GM12878 (cell line): ENCODE data around the gene TMED7. TPM values are rescaled to one million over a fixed set of nuclear protein-coding genes. Genes with fewer than 3 reads are reported as not detected.
A peak's percentile ranks its signal among the peaks of the same experiment; 100 is the strongest.

ENCODE experiments used
- BACH1 ChIP-seq: fragments of 450-650 bp; IDR thresholded peaks from 2 replicates; pipeline ENCODE4 v1.6.1; 2017; ENCODE audit warnings: mild to moderate bottlenecking, borderline replicate concordance
- BCL11A ChIP-seq: IDR thresholded peaks from 2 replicates; pipeline ENCODE4 v1.6.1; 2011; ENCODE audit warnings: low read depth, low read length
- CHD1 ChIP-seq: IDR thresholded peaks from 2 replicates; pipeline ENCODE4 v1.6.1; 2012; ENCODE audit warnings: low read depth, low read length, improper control_type of control experiment
- DPF2 ChIP-seq: fragments of 450-650 bp; IDR thresholded peaks from 2 replicates; pipeline ENCODE4 v1.6.1; 2017; ENCODE audit warnings: mild to moderate bottlenecking
- E2F4 ChIP-seq: IDR thresholded peaks from 2 replicates; pipeline ENCODE4 v1.6.1; 2012; ENCODE audit warnings: low read depth, low read length, improper control_type of control experiment
- ESRRA ChIP-seq: IDR thresholded peaks from 2 replicates; pipeline ENCODE4 v1.6.1; 2012; ENCODE audit warnings: mild to moderate bottlenecking, low read length, improper control_type of control experiment
- FOXK2 ChIP-seq: fragments of 450-650 bp; IDR thresholded peaks from 2 replicates; pipeline ENCODE4 v1.6.1; 2017; ENCODE audit warnings: mild to moderate bottlenecking, moderate library complexity
- HCFC1 ChIP-seq: fragments of 150-350 bp; IDR thresholded peaks from 2 replicates; pipeline ENCODE4 v1.6.1; 2014; ENCODE audit warnings: low read length
- JUNB ChIP-seq: IDR thresholded peaks from 2 replicates; pipeline ENCODE4 v1.6.1; 2016; ENCODE audit warnings: antibody characterized with exemption, mild to moderate bottlenecking
- MYB ChIP-seq: fragments of 150-350 bp; IDR thresholded peaks from 2 replicates; pipeline ENCODE4 v1.6.1; 2014; ENCODE audit warnings: mild to moderate bottlenecking, low read depth, low read length, borderline replicate concordance
- NFXL1 ChIP-seq: fragments of 450-650 bp; IDR thresholded peaks from 2 replicates; pipeline ENCODE4 v1.6.1; 2017; ENCODE audit warnings: antibody characterized with exemption, mild to moderate bottlenecking, borderline replicate concordance
- NKRF ChIP-seq: fragments of 450-650 bp; conservative IDR thresholded peaks from 2 replicates; pipeline ENCODE4 v1.6.1; 2017; ENCODE audit warnings: mild to moderate bottlenecking, moderate library complexity
- NR2C1 ChIP-seq: fragments of 450-650 bp; IDR thresholded peaks from 2 replicates; pipeline ENCODE4 v1.6.1; 2017; ENCODE audit warnings: antibody characterized with exemption, mild to moderate bottlenecking, moderate library complexity
- NR2C2 ChIP-seq: IDR thresholded peaks from 2 replicates; pipeline ENCODE4 v1.6.1; 2011; ENCODE audit warnings: borderline replicate concordance, low read depth; ENCODE audit not compliant: control insufficient read depth, insufficient read length
- PAX5 ChIP-seq: IDR thresholded peaks from 2 replicates; pipeline ENCODE4 v1.6.1; 2011; ENCODE audit warnings: low read depth, low read length, borderline replicate concordance
- PBX3 ChIP-seq: IDR thresholded peaks from 2 replicates; pipeline ENCODE4 v1.6.1; 2011; ENCODE audit warnings: mild to moderate bottlenecking, low read depth, low read length, moderate library complexity; ENCODE audit not compliant: insufficient replicate concordance
- PML ChIP-seq: IDR thresholded peaks from 2 replicates; pipeline ENCODE4 v1.6.1; 2012; ENCODE audit warnings: low read length, inconsistent platforms
- RAD51 ChIP-seq: fragments of 450-650 bp; IDR thresholded peaks from 2 replicates; pipeline ENCODE4 v1.6.1; 2016; ENCODE audit warnings: moderate library complexity, mild to moderate bottlenecking, inconsistent platforms
- RCOR1 ChIP-seq: conservative IDR thresholded peaks from 2 replicates; pipeline ENCODE4 v1.6.1; 2012; ENCODE audit warnings: low read depth, low read length, improper control_type of control experiment
- RELA ChIP-seq: fragments of 450-650 bp; IDR thresholded peaks from 2 replicates; pipeline ENCODE4 v1.8.0; 2014; ENCODE audit warnings: borderline replicate concordance; ENCODE audit not compliant: partially characterized antibody
- SIX5 ChIP-seq: IDR thresholded peaks from 2 replicates; pipeline ENCODE4 v1.6.1; 2011; ENCODE audit warnings: mild to moderate bottlenecking, low read depth, low read length, moderate library complexity; ENCODE audit not compliant: severe bottlenecking
- SRF ChIP-seq, 2 experiments: IDR thresholded peaks; 2 replicates each; pipeline ENCODE4 v1.6.1; 2011; ENCODE audit warnings: low read depth in 2 of 2, low read length in 2 of 2, mild to moderate bottlenecking in 1 of 2, moderate library complexity in 1 of 2
- TBL1XR1 ChIP-seq: IDR thresholded peaks from 2 replicates; pipeline ENCODE4 v1.6.1; 2012; ENCODE audit warnings: low read depth, low read length, improper control_type of control experiment
- ZNF384 ChIP-seq: IDR thresholded peaks from 2 replicates; pipeline ENCODE4 v1.6.1; 2012; ENCODE audit warnings: low read depth, mild to moderate bottlenecking, low read length, improper control_type of control experiment, borderline replicate concordance
- ZNF592 ChIP-seq: fragments of 450-650 bp; IDR thresholded peaks from 2 replicates; pipeline ENCODE4 v1.6.1; 2017; ENCODE audit warnings: mild to moderate bottlenecking, moderate library complexity
- ZSCAN29 ChIP-seq: fragments of 450-650 bp; IDR thresholded peaks from 2 replicates; pipeline ENCODE4 v1.6.1; 2017; ENCODE audit warnings: mild to moderate bottlenecking, moderate library complexity
- polyA plus RNA-seq, 11 experiments: library from polyadenylated mRNA; depleted of rRNA in 4 of 11; unstranded in 6 of 11; stranded (reverse) in 5 of 11; fragments of >200 nt; fragmentation: Nextera tagmentation in 4 of 11; fragmentation: Illumina TruSeq in 1 of 11; extraction: Ambion mirVana in 4 of 11; extraction: Trizol in 1 of 11; gene quantifications; 1 replicate in 1 of 11; 2 replicates in 10 of 11; pipeline versions ENCODE4 v1.2.1 to v1.2.3, GENCODE V29; 2011 to 2016; ENCODE audit warnings: inconsistent platforms in 2 of 11, missing spikeins in 2 of 11, low read depth in 1 of 11
- total RNA-seq, 4 experiments: library from RNA; depleted of rRNA in 3 of 4; stranded (reverse); fragments of >200 nt in 3 of 4; fragmentation: Illumina TruSeq in 1 of 4; extraction: Trizol in 1 of 4; gene quantifications; 2 replicates each; pipeline versions ENCODE4 v1.2.1 to v1.2.3, GENCODE V29; 2013 to 2021

The TMED7 gene
- total and polyA plus RNA-seq, 10 of the 15 experiments (the other 5 are each of a cell fraction or from before 2014, with no cell fraction given): 8.0 to 37.3 (median 25.2) TPM

- peak; percentile 48; the same call in 1 of the 2 replicates for TF ChIP-seq BACH1
- TF ChIP-seq E2F4: no peak
- no peak for TF ChIP-seq ESRRA
- no peak for TF ChIP-seq ZNF592
- no peak for TF ChIP-seq SIX5
- no peak for TF ChIP-seq SRF (IDR thresholded peaks at IDR 0.05; ENCODE audit: low read depth in 2 of 2, low read length in 2 of 2)
- TF ChIP-seq NR2C1: no peak
- TF ChIP-seq CHD1: no peak
- TF ChIP-seq FOXK2: no peak
- no peak for TF ChIP-seq NR2C2
- no peak for TF ChIP-seq HCFC1
- 0 out of 2 replicates have a peak, but pooled peaks have one; percentile 32 for TF ChIP-seq ZNF384
- TF ChIP-seq BCL11A: peak; percentile 86
- TF ChIP-seq JUNB: peak; percentile 93
- no peak for TF ChIP-seq TBL1XR1
- peak; percentile 66 for TF ChIP-seq DPF2
- no peak for TF ChIP-seq ZSCAN29
- no peak for TF ChIP-seq RCOR1
- TF ChIP-seq PBX3: no peak
- TF ChIP-seq RAD51: no peak
- TF ChIP-seq MYB: no peak
- no peak for TF ChIP-seq NFXL1
- peak; percentile 63 for TF ChIP-seq RELA
- 0 out of 2 replicates have a peak, but pooled peaks have one; percentile 39 for TF ChIP-seq PAX5
- TF ChIP-seq NKRF: no peak
- no peak for TF ChIP-seq PML
These were observed 46.1 kb downstream of the TMED7 start (continued) for GRCh38 chr5:115579747-115580173.
